ENCODE measurements around the gene IL17C.

DNA sequence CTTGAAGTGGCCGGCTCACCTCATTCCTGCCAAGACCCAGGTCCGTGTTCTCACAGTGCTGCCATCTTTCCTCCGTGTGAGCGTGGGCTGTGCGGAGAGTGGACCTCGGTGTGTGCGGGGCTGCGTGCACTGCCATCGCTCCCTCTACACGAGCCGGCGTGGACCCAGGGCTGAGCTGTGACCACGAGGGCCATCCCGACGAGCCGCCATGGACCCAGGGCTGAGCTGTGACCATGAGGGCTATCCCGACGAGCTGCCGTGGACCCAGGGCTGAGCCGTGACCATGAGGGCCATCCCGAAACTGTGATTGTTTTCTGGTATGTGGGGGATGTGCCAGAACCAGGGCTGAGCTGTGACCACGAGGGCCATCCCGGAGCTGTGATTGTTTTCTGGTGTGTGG is 33.4 kb downstream of the IL17C start:
- TF ChIP-seq, protein P1, sequence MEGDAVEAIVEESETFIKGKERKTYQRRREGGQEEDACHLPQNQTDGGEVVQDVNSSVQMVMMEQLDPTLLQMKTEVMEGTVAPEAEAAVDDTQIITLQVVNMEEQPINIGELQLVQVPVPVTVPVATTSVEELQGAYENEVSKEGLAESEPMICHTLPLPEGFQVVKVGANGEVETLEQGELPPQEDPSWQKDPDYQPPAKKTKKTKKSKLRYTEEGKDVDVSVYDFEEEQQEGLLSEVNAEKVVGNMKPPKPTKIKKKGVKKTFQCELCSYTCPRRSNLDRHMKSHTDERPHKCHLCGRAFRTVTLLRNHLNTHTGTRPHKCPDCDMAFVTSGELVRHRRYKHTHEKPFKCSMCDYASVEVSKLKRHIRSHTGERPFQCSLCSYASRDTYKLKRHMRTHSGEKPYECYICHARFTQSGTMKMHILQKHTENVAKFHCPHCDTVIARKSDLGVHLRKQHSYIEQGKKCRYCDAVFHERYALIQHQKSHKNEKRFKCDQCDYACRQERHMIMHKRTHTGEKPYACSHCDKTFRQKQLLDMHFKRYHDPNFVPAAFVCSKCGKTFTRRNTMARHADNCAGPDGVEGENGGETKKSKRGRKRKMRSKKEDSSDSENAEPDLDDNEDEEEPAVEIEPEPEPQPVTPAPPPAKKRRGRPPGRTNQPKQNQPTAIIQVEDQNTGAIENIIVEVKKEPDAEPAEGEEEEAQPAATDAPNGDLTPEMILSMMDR (IDR thresholded peaks at IDR 0.05; ENCODE audit: insufficient read depth, low read length, poor library complexity, severe bottlenecking): no peak
- no peak for TF ChIP-seq EZH2phosphoT487 (conservative IDR thresholded peaks at IDR 0.05; ENCODE audit: low read length)

Measured in SU-DHL-6 (cell line).